EH (cell line): Measurements from ENCODE around the gene CTNNBL1.

Source experiments
- DNase-seq: peaks from one replicate; pipeline ENCODE4 v3.0.0-alpha.2; 2015; ENCODE audit warnings: low read depth

CTNNBL1 gene

GRCh38 chr20:37821696-37822095 lies 127.9 kb downstream of the CTNNBL1 start:
- DNase-seq, result peak; percentile 84

- DNase-seq, result peak; percentile 98
Measured at GRCh38 chr20:37822141-37822601, 128.3 kb downstream of the CTNNBL1 start.

- peak; percentile 33 for DNase-seq
Measured at GRCh38 chr20:37823296-37823980, 129.6 kb downstream of the CTNNBL1 start.

- no peak for DNase-seq
Measured at GRCh38 chr20:37827605-37828004, 133.8 kb downstream of the CTNNBL1 start.

- DNase-seq, result no peak
Measured at GRCh38 chr20:37828684-37829083, 134.9 kb downstream of the CTNNBL1 start.

- no peak for DNase-seq
Measured at GRCh38 chr20:37829128-37829527, 135.3 kb downstream of the CTNNBL1 start.

GRCh38 chr20:37833221-37833896 lies 139.5 kb downstream of the CTNNBL1 start:
- no peak for DNase-seq

GRCh38 chr20:37836926-37837325 lies 143.1 kb downstream of the CTNNBL1 start:
- no peak for DNase-seq

GRCh38 chr20:37837924-37838323 lies 144.1 kb downstream of the CTNNBL1 start:
- DNase-seq, result no peak

- DNase-seq, result no peak
Measured at GRCh38 chr20:37838769-37839431, 145.1 kb downstream of the CTNNBL1 start.

- DNase-seq, result no peak
Measured at GRCh38 chr20:37839432-37839827, 145.6 kb downstream of the CTNNBL1 start.

- no peak for DNase-seq
Measured at GRCh38 chr20:37839955-37840354, 146.1 kb downstream of the CTNNBL1 start.

- no peak for DNase-seq
Measured at GRCh38 chr20:37841389-37841788, 147.6 kb downstream of the CTNNBL1 start.

GRCh38 chr20:37841971-37842370 lies 148.1 kb downstream of the CTNNBL1 start:
- no peak for DNase-seq

- no peak for DNase-seq
Measured at GRCh38 chr20:37845241-37845681, 151.4 kb downstream of the CTNNBL1 start.

- no peak for DNase-seq
Measured at GRCh38 chr20:37845878-37846277, 152.0 kb downstream of the CTNNBL1 start.

- no peak for DNase-seq
Measured at GRCh38 chr20:37846573-37846972, 152.7 kb downstream of the CTNNBL1 start.

GRCh38 chr20:37848706-37849105 lies 154.9 kb downstream of the CTNNBL1 start:
- DNase-seq, result no peak

GRCh38 chr20:37849156-37849555 lies 155.3 kb downstream of the CTNNBL1 start:
- DNase-seq, result no peak

GRCh38 chr20:37849566-37849965 lies 155.7 kb downstream of the CTNNBL1 start:
- DNase-seq, result no peak

GRCh38 chr20:37850036-37850592 lies 156.3 kb downstream of the CTNNBL1 start:
- DNase-seq, result no peak

- peak; percentile 15 for DNase-seq
Measured at GRCh38 chr20:37850724-37851355, 157.0 kb downstream of the CTNNBL1 start.
